ENCODE data around the gene PSMB7. TPM values are rescaled to one million over a fixed set of nuclear protein-coding genes. Genes with fewer than 3 reads are reported as not detected.

Gene PSMB7
- total RNA-seq, 1 donor from 2014 or later: 120 TPM

- Mint-ChIP-seq H3K27me3 (peaks cover 44% of the 10 kb centered on the region), H3K36me3 (ENCODE audit: low read depth) (no peaks in the 10 kb centered on the region), H3K4me3 (no peak overlapping the region), H3K27ac (no peak overlapping the region), H3K4me1 (no peaks in the 10 kb centered on the region), H3K9me3 (no peaks in the 10 kb centered on the region)
- TF ChIP-seq CTCF (IDR thresholded peaks at IDR 0.05): no peak
- DNase-seq (no peak), ATAC-seq (ENCODE audit: low read depth) (no peak)
- CTCF ChIA-PET: no interaction called here
- POLR2A ChIA-PET: no interaction called here
- intact Hi-C loops (cut with micrococcal nuclease): no loop called here
These were observed 34.3 kb upstream of the PSMB7 start for GRCh38 chr9:124449381-124450151.

- CTCF ChIA-PET: no interaction called here
- DNase-seq (no peak), ATAC-seq (ENCODE audit: low read depth) (no peak)
- no peak for TF ChIP-seq CTCF (IDR thresholded peaks at IDR 0.05)
- Mint-ChIP-seq H3K27me3 (peaks cover 46% of the 10 kb centered on the region), H3K9me3 (peaks cover 2% of the 10 kb centered on the region), H3K27ac (no peak overlapping the region), H3K4me1 (no peaks in the 10 kb centered on the region), H3K4me3 (no peak overlapping the region), H3K36me3 (ENCODE audit: low read depth) (no peaks in the 10 kb centered on the region)
- POLR2A ChIA-PET: no interaction called here
- intact Hi-C loops (cut with micrococcal nuclease): no loop called here
These were observed 32.8 kb upstream of the PSMB7 start for GRCh38 chr9:124448019-124448418.

GRCh38 chr9:124447297-124447661 is 32.0 kb upstream of the PSMB7 start:
- peaks cover 43% of the 10 kb centered on the region for H3K27me3 Mint-ChIP-seq
- H3K4me3 Mint-ChIP-seq: no peak overlapping the region
- intact Hi-C loops (cut with micrococcal nuclease): no loop called here
- H3K4me1 Mint-ChIP-seq: no peaks in the 10 kb centered on the region
- CTCF ChIA-PET: no interaction called here
- H3K9me3 Mint-ChIP-seq: peaks cover 2% of the 10 kb centered on the region
- H3K27ac Mint-ChIP-seq: no peak overlapping the region
- ATAC-seq (ENCODE audit: low read depth) (no peak), DNase-seq (no peak)
- TF ChIP-seq CTCF (IDR thresholded peaks at IDR 0.05): no peak
- POLR2A ChIA-PET: no interaction called here
- H3K36me3 Mint-ChIP-seq (ENCODE audit: low read depth): no peaks in the 10 kb centered on the region

GRCh38 chr9:124444166-124444565 is 28.9 kb upstream of the PSMB7 start:
- no peak overlapping the region for H3K27ac Mint-ChIP-seq
- intact Hi-C loops (cut with micrococcal nuclease): no loop called here
- H3K27me3 Mint-ChIP-seq: peaks cover 32% of the 10 kb centered on the region
- no peak overlapping the region for H3K4me3 Mint-ChIP-seq
- TF ChIP-seq CTCF (IDR thresholded peaks at IDR 0.05): no peak
- peaks cover 2% of the 10 kb centered on the region for H3K9me3 Mint-ChIP-seq
- ATAC-seq (ENCODE audit: low read depth): no peak
- no peak for DNase-seq
- ChIA-PET POLR2A (interaction anchor here (0.7 kb wide), 1 partner anchor 78 kb away, joined by 4 read pairs; no protein-coding TSS in a partner anchor), CTCF (no interaction called here)
- H3K36me3 Mint-ChIP-seq (ENCODE audit: low read depth): no peaks in the 10 kb centered on the region
- H3K4me1 Mint-ChIP-seq: no peaks in the 10 kb centered on the region

- TF ChIP-seq CTCF (IDR thresholded peaks at IDR 0.05): no peak
- Mint-ChIP-seq H3K27me3 (peaks cover 34% of the 10 kb centered on the region), H3K36me3 (ENCODE audit: low read depth) (no peaks in the 10 kb centered on the region), H3K27ac (no peak overlapping the region), H3K4me3 (no peak overlapping the region), H3K9me3 (peaks cover 2% of the 10 kb centered on the region), H3K4me1 (no peaks in the 10 kb centered on the region)
- POLR2A ChIA-PET: interaction anchor here (0.7 kb wide), 1 partner anchor 78 kb away, joined by 4 read pairs; no protein-coding TSS in a partner anchor
- DNase-seq (no peak), ATAC-seq (ENCODE audit: low read depth) (no peak)
- CTCF ChIA-PET: no interaction called here
- intact Hi-C loops (cut with micrococcal nuclease): no loop called here
These were observed 28.4 kb upstream of the PSMB7 start for GRCh38 chr9:124443625-124444024.

Measured in activated B cell treated with CpG ODN at 0.5 μM for 24 hours (primary cell).